MM.1S (cell line): ENCODE data around the gene HGS.

ENCODE experiments used
- CTCF ChIP-seq: fragments of 300-600 bp; sonication (generic); IDR thresholded peaks from 2 replicates; pipeline ENCODE4 v1.5.1; 2016; ENCODE audit warnings: antibody characterized with exemption, low read length, mixed read lengths
- EZH2 ChIP-seq: fragments of 300-600 bp; sonication (generic); optimal IDR thresholded peaks from 2 replicates; pipeline ENCODE3; 2017; ENCODE audit warnings: low read depth, mild to moderate bottlenecking, antibody characterized with exemption, low read length, mixed read lengths
- EZH2phosphoT487 ChIP-seq: fragments of 300-600 bp; sonication (generic); IDR thresholded peaks from 2 replicates; pipeline ENCODE4 v1.6.1; 2018; ENCODE audit warnings: antibody characterized with exemption, low read length

- TF ChIP-seq CTCF (no peak), EZH2phosphoT487 (no peak), EZH2 (no peak)
Measured at GRCh38 chr17:81705518-81706231, 21.9 kb downstream of the HGS start.
